ENCODE data around the gene AATK. TPM values are rescaled to one million over a fixed set of nuclear protein-coding genes. Genes with fewer than 3 reads are reported as not detected.

AATK gene
- 1.3 and 3.0 TPM in 2 replicates for total RNA-seq

GRCh38 chr17:81166033-81166492 is at the start of gene AATK:
TSS of gene AATK (minus strand) at chr17:81166221. CDS start at chr17:81165992, 229 bp downstream.

GRCh38 chr17:81165246-81166032 is 582 bp downstream of the AATK start, which contains the start of gene PVALEF:
TSS of gene PVALEF (plus strand) at chr17:81165507. CDS start at chr17:81181227, 15,720 bp downstream.

Other genes starting within 250 kb of the AATK start
- gene CHMP6, start 174.4 kb downstream of the AATK start, total RNA-seq: 14.0 and 15.7 TPM in 2 replicates
- 5.8 and 10.4 TPM in 2 replicates for gene BAIAP2, start 131.1 kb downstream of the AATK start, total RNA-seq
- not detected in 2 replicates for gene PVALEF, start 714 bp downstream of the AATK start, total RNA-seq
- gene CEP131, start 56.7 kb upstream of the AATK start, total RNA-seq: 7.9 and 13.2 TPM in 2 replicates
- 7.9 and 8.8 TPM in 2 replicates for gene TEPSIN, start 72.8 kb upstream of the AATK start, total RNA-seq
- 43.6 and 57.1 TPM in 2 replicates for gene NDUFAF8, start 73.1 kb upstream of the AATK start, total RNA-seq
- 63.9 and 79.1 TPM in 2 replicates for gene SLC38A10, start 129.1 kb upstream of the AATK start, total RNA-seq
- gene BAHCC1, start 229.2 kb upstream of the AATK start, total RNA-seq: 5.7 and 10.4 TPM in 2 replicates